ENCODE results near the gene EXOSC5. TPM values are rescaled to one million over a fixed set of nuclear protein-coding genes. Genes with fewer than 3 reads are reported as not detected.
"Not testable (repeated sequence)": the region's sequence is repeated elsewhere in the genome, so short reads cannot be mapped to it uniquely, and the experiment has no call there.

The EXOSC5 gene
- total RNA-seq, 2 donors from 2014 or later: 7.2 to 7.3 TPM

DNA sequence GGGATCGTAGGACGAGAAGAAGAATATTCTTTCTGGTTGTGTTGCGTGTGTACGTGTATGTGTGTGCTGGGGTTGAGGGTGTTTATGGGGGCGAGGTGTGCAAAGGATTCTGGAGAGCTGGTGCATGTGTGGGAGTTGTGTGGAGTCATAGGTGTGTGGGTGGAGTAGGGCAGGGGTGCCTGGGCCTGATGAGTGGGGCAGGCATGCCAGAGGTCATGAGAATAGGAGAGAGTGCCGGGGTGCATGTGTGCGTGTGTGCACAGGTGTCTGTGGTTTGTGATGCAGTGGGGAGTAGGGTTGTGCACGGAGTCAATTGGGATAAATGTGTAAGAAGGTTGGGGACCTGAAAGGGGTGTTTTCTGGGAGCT, 20.2 kb downstream of the EXOSC5 start:
- intact Hi-C loops (cut with DNase I): no loop called here
- no peak for DNase-seq (ENCODE audit: low spot score)

DNA sequence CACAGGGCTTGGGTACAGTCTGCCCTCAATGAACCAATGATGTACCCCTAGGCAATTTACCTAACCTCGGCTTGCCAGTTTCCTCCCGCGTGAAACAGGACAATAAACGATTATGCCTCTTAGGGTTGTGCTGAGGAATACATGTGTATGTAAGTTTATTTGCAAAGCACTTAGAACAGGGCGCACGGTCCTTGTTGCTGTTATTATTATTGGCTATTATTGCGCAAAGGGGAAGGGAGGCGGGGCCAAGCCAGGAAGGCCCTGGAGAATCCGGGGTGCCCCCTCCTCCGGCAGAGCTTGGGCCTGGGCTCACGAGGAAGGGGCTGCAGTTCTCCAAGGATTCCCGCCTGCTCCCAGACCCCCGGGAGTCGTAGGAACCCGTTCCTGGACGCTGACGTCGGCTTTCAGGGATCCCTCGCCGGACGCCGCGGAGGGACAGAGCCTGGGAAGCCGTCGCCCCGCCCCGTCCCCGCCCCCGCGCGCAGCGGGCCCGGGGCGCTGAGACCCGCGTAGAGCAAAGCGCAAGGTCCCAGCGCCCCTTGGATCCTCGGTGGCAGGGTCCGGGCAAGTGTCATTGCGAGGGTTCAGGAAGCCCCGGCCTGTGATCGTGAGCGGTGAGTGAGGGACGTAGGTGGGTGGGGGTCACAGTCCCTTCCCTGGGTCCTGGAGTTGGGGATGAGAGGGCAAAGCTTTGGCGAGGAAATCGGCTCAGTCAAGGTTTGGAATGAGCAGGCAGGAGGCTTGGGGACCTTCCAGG, 20.7 kb downstream of the EXOSC5 start, which contains the start of gene TMEM91:
Gene TMEM91 (plus strand): TSS at position 293 of the 757 bp plus-strand sequence. CDS start 1,777 bp downstream, outside the sequence.
- DNase-seq (ENCODE audit: low spot score): no peak
- intact Hi-C loops (cut with DNase I): no loop called here

DNA sequence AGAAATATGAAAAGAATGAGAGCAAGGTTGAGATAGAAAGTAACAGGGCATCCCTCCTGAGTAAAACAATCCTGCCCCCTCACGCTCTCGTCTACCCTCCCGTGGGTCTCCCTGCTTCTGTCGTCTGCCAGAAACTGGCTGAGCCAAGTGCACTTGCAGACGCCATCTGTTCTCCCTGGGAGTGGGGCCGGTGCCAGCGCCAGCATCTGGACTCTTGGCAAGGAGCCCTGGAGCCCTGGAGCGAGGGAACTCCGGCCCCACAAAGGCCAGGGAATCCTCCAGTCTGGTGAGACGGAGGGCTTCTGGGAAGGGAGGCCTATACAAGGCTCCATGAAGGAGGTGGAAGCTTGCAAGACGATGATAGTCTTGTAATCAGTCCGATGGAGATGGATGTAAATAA, 23.2 kb downstream of the EXOSC5 start:
- DNase-seq (ENCODE audit: low spot score): peak; percentile 89
- intact Hi-C loops (cut with DNase I): no loop called here

DNA sequence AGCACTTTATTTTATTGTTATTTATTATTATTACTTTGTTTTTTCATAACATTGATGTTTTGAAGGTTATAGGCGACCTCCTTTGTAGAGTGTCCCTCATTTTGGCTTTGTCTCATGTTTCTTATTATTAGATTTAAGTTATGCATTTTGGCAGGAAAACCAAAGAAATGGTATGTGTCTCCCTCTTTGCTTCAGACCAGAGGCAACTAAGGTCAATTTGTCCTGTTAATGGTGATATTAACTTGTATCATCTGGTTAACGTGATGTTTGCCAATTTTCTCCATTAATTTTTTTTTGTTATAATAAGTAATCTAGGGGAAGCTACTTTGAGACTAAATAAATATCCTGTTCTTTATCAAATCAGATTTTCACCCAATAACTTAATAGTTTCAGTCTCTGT, 24.7 kb downstream of the EXOSC5 start:
- intact Hi-C loops (cut with DNase I): no loop called here
- no peak for DNase-seq (ENCODE audit: low spot score)

DNA sequence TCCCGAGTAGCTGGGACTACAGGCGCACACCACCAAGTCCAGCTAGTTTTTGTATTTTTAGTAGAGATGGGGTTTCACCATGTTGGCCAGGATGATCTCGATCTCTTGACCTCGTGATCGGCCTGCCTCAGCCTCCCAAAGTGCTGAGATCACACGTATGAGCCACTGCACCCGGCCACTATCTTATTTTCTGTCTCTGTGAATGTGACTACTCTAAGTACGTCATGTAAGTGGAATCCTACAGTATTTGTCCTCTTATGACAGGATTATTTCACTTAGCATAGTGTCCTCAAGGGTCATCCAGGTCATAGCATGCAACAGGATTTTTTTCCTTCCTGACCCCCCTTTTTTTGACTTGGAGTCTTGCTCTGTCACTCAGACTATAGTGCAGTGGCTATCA, 25.6 kb downstream of the EXOSC5 start:
- no peak for DNase-seq (ENCODE audit: low spot score)
- intact Hi-C loops (cut with DNase I): no loop called here

DNA sequence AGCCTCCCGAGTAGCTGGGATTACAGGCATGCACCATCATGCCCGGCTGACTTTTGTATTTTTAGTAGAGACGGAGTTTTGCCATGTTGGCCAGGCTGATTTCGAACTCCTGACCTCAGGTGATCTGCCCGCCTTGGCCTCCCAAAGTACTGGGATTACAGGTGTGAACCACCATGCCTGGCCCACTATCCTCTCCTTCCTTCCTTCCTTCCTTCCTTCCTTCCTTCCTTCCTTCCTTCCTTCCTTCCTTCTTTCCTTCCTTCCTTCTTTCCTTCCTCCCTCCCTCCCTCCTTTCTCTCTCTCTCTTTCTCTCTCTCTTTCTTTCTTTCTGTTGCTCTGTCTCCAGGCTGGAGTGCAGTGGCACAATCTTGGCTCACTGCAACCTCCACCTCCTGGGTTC, 26.0 kb downstream of the EXOSC5 start:
- intact Hi-C loops (cut with DNase I): not testable (repeated sequence)

DNA sequence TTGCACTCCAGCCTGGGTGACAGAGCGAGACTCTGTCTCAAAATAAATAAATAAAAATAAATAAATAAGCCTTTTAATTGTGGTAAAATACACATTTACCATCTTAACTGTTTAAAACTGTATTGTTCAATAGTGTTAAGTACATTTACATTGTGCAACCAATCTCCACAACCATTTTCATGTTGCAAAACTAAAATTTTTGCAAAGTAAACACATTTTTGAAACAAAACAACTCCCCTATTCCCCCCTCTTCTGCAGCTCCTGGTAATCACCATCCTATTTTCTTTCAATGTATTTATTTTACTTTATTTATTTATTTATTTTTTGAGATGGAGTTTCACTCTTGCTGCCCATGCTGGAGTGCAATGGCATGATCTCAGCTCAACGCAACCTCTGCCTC, 27.4 kb downstream of the EXOSC5 start:
- intact Hi-C loops (cut with DNase I): no loop called here
- DNase-seq (ENCODE audit: low spot score): no peak

More for the DNA sequence above, 26.0 kb downstream of the EXOSC5 start:
- DNase-seq (ENCODE audit: low spot score): not testable (repeated sequence)

DNA sequence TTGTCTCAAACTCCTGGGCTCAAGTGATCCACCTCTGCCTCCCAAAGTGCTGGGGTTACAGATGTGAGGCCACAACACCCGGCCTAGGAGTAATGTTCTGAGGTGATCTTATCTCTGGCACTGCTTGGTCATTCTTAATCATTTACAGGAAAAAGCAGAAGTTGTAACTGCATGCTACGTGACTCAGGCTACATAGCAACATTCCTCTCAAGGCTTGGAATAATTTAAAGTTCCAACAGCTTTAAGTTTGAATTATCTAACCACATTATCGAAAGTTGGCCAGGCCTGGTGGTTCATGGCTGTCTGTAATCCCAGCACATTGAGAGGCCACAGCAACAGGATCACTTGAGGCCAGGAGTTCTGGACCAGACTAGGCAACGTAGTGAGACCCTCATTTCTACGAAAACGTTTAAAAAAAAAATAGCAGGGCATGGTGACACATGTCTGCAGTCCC, 29.3 kb downstream of the EXOSC5 start:
- intact Hi-C loops (cut with DNase I): no loop called here
- no peak for DNase-seq (ENCODE audit: low spot score)

DNA sequence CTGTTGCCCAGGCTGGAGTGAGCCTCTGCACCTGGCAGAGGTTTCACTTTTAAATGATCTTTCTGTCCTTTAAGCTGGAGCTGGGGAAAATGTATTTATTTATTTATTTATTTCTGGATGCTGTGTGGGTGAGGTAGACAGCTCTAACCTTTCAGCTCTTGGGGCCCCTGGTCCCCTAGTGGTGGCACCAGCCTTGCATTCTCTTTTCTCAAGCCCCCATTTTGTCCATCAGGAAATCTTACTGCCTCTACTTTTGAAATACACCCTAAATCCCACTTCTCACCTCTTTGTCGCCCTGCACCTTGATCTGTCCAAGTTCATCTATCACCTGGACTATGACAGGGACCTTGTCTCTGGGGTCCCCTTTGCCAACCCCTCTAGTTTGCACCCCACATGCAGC, 31.1 kb downstream of the EXOSC5 start:
- no peak for DNase-seq (ENCODE audit: low spot score)
- intact Hi-C loops (cut with DNase I): no loop called here

DNA sequence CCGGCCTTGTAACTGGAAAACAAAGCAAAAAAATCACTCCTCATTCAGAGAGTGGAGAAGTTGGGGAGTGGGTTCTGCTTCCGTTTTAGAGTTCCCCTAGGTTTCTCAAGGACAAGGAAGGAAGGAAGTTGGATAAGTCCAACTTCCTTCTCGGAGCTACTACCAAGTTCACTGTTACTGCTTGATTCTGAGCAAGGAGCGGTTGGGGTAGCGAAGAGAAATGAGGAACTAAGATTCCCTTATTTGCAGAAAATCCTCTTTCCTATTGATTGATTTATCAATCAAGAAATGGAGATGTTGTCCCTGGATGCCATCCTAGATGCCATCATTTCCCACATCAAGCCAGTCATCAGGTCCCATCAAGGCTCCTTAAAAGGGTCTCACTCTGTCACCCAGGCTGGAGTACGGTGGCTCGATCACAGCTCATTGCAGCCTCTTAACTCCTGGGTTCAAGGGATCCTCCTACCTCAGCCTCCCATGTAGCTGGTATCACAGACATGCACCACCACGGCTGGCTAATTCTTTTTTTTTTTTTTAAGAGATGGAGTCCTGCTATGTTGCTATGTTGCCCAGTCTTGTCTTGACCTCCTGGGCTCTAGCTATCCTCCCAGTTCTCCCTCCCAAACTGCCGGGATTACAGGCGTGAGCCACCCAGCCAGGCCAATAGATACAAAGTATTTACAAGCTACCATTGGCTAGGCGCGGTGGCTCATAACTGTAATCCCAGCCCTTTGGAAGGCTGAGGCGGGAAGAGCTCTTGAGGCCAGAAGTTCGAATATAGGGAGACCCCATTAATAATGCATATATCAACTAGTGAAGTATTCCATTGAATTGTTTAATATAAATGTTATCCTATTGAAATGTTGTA, 32.4 kb downstream of the EXOSC5 start:
- intact Hi-C loops (cut with DNase I): no loop called here
- no peak for DNase-seq (ENCODE audit: low spot score)

DNA sequence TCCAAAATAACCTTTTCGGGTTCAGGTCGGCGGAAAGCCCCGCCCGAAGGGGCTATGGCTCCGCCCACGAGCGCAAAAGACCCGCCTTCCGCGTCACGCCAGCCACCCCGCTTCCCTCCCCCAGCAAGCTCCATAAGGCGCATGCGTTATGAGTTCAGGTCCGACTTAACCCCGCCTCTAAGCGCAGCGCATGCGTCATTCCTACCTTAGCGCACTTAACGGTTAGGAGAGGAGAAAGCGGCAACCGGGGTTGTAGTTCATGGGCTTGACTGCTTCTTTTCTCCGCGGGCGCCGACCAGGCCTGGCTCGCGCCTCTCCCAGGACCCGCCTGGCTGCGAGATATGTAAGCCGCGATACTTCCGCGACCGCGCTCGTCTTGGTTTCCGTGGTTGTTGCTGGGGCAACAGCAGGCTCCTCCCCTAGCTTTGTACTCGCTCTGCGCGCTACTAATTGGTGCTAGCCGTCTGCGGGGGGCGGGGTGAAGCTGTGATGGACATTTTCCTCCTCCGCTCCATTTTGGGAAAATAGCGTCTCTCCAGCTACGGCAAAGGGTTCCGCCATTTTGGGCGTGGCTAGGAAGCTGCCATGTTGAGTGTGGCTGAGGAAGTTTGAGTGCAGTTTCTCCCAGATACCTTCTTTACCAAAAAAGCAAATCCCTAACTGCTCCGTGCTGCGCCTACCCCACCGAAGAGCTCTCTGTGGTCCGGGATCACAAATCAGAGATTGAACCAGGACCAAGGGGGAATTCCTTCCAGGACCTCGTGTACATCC, 33.2 kb downstream of the EXOSC5 start, which contains the start of gene B9D2:
Gene B9D2 (minus strand): TSS at position 397 of the 771 bp plus-strand sequence. CDS start 630 bp downstream, outside the sequence.
- intact Hi-C loops (cut with DNase I): no loop called here
- DNase-seq (ENCODE audit: low spot score): peak; percentile 99

DNA sequence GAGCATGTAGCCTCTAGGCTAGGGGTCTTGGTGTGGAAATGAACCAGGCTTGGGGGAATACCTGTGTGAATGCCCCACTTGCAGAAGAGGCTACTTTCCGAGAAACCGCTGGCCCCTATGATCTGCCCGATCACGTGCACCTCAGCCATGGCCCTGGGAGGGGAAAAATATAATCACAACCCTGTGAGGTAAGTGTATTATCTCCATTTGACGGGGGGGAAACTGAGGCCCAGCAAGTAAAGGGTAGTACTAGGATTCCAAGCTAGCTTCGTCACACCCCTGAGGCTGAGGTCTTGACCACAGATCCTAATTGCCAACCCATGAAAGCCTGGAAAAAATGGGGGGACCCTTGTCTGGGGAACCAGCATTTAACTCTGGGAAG, 33.8 kb downstream of the EXOSC5 start:
- no peak for DNase-seq (ENCODE audit: low spot score)
- intact Hi-C loops (cut with DNase I): no loop called here

DNA sequence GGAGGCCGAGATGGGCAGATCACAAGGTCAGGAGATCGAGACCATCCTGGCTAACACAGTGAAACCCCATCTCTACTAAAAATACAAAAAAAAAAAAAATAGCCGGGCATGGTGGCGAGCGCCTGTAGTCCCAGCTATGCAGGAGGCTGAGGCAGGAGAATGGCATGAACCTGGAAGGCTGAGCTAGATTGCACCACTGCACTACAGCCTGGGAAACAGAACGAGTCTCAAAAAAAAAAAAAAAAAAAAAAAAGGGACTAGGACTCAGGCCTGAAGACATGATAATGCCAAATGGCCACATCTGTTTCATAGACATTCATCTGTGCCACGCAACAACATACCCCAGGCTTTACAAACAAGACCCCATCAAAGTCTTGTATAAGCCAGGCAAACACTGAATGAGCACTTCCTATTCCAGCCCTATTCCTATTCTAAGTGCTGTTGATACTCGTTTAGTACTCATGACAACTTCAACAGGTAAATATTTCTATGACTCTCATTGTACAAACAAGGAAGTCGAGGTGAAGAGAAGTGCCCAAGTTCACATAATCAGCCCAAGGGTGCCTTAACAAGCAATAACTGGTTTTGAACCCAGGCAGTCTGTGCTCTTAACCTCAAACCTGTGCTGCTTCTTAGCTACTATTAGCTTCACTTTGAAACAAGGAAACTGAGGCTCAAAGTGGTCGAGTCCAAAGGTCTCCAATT, 34.9 kb downstream of the EXOSC5 start:
- DNase-seq (ENCODE audit: low spot score): no peak
- intact Hi-C loops (cut with DNase I): no loop called here

DNA sequence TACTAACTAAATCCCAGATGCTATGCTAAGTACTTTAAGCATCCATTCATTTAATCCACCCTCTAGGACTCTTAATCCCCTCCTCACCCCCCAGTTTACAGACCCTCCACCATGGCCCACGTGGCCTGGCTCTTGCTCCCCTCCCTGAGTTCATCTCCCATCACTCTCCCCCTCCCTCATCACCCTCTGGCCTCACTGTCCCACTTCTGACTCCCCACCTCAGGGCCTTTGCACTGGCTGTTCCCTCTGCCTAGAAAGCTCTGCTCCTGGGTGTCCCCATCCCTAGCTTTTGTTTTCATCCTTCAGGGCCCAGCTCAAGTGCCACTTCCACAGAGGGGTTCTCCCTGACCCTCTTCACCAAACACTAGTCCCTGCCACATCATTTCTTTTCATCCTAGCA, 37.4 kb downstream of the EXOSC5 start:
- DNase-seq (ENCODE audit: low spot score): no peak
- intact Hi-C loops (cut with DNase I): no loop called here

DNA sequence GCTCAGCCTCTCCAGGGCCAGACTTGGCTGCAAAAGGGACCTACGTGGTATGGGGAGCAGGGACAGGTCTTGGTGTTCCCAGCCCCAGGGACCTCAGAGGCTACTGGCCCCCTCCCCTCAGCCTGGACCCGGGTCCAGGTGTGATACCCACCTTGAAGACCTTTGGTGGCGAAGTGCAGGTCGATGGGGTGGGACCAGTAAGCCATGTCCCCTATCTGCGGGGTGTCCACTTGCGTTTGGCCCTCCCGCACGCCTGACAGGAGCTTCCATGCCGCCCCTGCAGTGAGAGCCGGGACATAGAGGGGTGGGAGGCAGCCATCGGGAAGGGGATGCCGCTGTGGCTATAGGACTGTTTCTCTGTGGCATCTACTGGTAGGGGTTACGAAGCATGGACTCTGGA, 39.4 kb downstream of the EXOSC5 start:
- DNase-seq (ENCODE audit: low spot score): no peak
- intact Hi-C loops (cut with DNase I): no loop called here

DNA sequence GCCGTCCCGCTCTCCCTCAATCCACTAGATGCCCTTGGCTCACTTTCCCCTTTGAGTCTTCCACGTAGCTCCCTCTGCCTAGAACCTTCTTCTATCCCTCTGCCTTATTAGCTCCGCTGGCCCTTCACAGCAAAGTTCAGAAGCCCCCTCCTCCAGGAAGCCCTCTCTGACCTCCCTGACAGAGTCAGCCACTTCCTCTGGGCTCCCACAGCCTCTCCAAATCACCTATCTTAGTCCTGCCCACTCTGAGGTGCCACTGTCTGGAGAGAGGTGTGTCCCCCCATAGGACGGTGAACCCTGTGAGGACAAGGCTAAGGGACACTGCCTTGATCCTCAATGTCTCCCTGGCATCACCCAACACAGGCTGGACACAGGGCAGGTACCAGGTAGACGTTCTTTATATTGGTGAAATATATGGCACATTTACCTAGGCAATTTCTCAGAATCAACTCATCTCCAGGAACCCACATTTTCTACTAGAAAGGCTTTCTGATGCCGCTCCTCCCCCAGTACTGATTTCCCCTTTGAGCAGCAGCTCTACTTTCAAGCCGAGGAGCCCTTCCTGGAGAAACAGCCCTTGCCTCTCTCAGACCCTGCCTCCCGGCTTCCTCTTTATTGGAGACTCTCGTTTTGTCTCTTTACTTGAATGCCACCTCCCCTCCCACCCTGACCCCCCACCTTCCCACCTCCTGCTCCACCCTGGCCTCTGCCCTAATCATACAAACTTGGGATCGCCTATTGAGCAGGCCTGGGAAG, 40.0 kb downstream of the EXOSC5 start:
- intact Hi-C loops (cut with DNase I): no loop called here

DNA sequence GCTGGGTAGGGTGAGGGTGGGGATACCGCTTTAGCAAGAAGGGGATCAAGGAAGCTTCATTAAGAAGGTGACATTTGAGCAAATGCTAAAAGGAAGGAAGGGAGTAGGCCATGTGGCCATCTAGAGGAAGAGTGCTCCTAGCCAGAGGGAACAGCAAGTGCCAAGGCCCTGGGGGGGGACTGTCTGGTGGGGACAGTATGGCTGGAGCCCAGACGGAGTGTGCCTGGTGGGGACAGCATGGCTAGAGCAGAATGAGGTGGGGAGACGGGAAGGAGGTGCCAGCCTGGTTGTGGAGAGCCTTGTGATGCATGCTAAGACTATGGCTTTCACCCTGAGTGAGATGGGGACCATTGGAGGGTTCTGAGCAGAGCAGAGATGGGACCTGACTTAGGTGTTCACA, 41.4 kb downstream of the EXOSC5 start:
- DNase-seq (ENCODE audit: low spot score): no peak
- intact Hi-C loops (cut with DNase I): no loop called here

More for the DNA sequence above, 40.0 kb downstream of the EXOSC5 start:
- no peak for DNase-seq (ENCODE audit: low spot score)

DNA sequence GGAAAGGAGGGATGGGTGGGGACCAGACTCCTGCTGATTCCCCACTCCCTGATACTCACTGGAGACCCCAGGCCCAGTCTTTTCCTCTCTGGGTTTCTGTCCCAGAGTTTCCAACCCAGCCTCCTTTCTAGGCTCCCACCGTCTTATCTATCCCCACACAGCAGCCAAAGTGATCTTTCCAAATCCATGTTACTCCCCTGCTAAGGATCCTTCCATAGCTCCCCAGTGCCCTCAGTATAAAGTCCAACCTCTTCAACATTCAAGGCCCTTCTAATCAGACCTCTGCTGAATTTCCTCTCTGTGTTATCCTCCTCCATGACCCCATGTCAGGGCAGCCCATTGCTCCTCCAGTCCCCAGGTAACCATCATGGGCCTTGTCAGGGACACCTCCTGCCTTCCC, 42.1 kb downstream of the EXOSC5 start:
- no peak for DNase-seq (ENCODE audit: low spot score)
- intact Hi-C loops (cut with DNase I): no loop called here
